ENCODE measurements around the gene NOP53.
"Not testable (repeated sequence)": the region's sequence is repeated elsewhere in the genome, so short reads cannot be mapped to it uniquely, and the experiment has no call there.

Gene NOP53

GRCh38 chr19:47707135-47707925 lies 38.0 kb upstream of the NOP53 start:
- in situ Hi-C loops (cut with MboI; ENCODE audit: low sequenced_read_pairs, unreplicated experiment), result loop anchor here (10.0 kb wide), 1 partner anchor 413 kb away; no protein-coding TSS in a partner anchor
- DNase-seq (ENCODE audit: low spot score), result peak; percentile 82
- peak; percentile 73 for TF ChIP-seq CTCF (IDR thresholded peaks at IDR 0.05; ENCODE audit: borderline replicate concordance, control extremely low read depth, extremely low read depth, insufficient read depth, missing control alignments)

GRCh38 chr19:47711652-47712242 lies 33.6 kb upstream of the NOP53 start:
- no peak for DNase-seq (ENCODE audit: low spot score)
- no peak for TF ChIP-seq CTCF (IDR thresholded peaks at IDR 0.05; ENCODE audit: borderline replicate concordance, control extremely low read depth, extremely low read depth, insufficient read depth, missing control alignments)
- in situ Hi-C loops (cut with MboI; ENCODE audit: low sequenced_read_pairs, unreplicated experiment), result no loop called here

- TF ChIP-seq CTCF (IDR thresholded peaks at IDR 0.05; ENCODE audit: borderline replicate concordance, control extremely low read depth, extremely low read depth, insufficient read depth, missing control alignments), result peak; percentile 60
- in situ Hi-C loops (cut with MboI; ENCODE audit: low sequenced_read_pairs, unreplicated experiment), result no loop called here
- DNase-seq (ENCODE audit: low spot score), result peak; percentile 78
Observed at GRCh38 chr19:47713046-47714021, 32.0 kb upstream of the NOP53 start, which contains the start of gene EHD2. TSS of gene EHD2 (plus strand) at chr19:47713422. CDS start at chr19:47716613, 3,191 bp downstream.

GRCh38 chr19:47714339-47714738 lies 31.0 kb upstream of the NOP53 start:
- TF ChIP-seq CTCF (IDR thresholded peaks at IDR 0.05; ENCODE audit: borderline replicate concordance, control extremely low read depth, extremely low read depth, insufficient read depth, missing control alignments), result no peak
- in situ Hi-C loops (cut with MboI; ENCODE audit: low sequenced_read_pairs, unreplicated experiment), result no loop called here
- DNase-seq (ENCODE audit: low spot score), result no peak

GRCh38 chr19:47714855-47715254 lies 30.5 kb upstream of the NOP53 start:
- in situ Hi-C loops (cut with MboI; ENCODE audit: low sequenced_read_pairs, unreplicated experiment); DNase-seq (ENCODE audit: low spot score): not testable (repeated sequence)

GRCh38 chr19:47716270-47716937 lies 28.9 kb upstream of the NOP53 start:
- TF ChIP-seq CTCF (IDR thresholded peaks at IDR 0.05; ENCODE audit: borderline replicate concordance, control extremely low read depth, extremely low read depth, insufficient read depth, missing control alignments), result no peak
- in situ Hi-C loops (cut with MboI; ENCODE audit: low sequenced_read_pairs, unreplicated experiment), result no loop called here
- no peak for DNase-seq (ENCODE audit: low spot score)

- in situ Hi-C loops (cut with MboI; ENCODE audit: low sequenced_read_pairs, unreplicated experiment); DNase-seq (ENCODE audit: low spot score): not testable (repeated sequence)
Observed at GRCh38 chr19:47718415-47719046, 26.8 kb upstream of the NOP53 start.

All from GM13976 (cell line).